ENCODE data around the gene BAZ1A.

BAZ1A gene

DNA sequence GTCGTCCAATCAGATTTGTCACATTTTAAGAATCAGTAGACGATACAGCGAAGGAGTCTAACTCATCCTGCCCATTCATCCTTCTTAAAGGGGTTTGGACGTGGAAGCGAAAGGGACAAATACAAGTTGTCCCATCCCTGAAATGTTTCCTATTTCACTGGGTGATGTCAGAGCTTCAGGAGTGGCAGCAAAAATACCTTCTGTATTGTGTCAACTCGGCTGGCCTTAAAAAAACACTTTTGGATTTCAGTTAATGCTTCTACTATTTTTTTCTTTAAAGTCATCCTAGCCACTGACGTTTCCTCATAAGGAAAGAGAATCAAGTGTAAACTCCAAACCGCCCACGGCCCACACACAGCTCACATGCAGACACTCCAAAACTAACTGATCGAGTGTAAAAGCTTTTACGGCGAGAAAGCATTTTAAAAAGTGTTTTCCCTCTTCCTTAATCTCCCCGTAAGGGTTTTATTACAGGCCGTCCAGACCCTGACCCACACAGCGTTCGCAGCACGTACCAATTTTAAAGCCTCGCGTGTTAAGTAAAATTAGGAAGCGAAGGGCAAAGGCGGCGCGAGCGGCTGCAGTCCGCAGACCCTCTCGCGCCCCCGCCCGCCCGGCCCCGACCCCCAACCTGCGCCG is 161.4 kb downstream of the BAZ1A start:
- no peak overlapping the region for H3K27ac ChIP-seq (ENCODE audit: low read length)
- H3K27me3 ChIP-seq (ENCODE audit: insufficient read depth, low read length) = peaks cover 15% of the 10 kb centered on the region
- peaks cover 18% of the 10 kb centered on the region for H3K36me3 ChIP-seq (ENCODE audit: insufficient read depth, low read depth, low read length)
- peak overlapping the region; percentile 100 for H3K4me3 ChIP-seq (ENCODE audit: low read length)
- no peaks in the 10 kb centered on the region for H3K9me3 ChIP-seq (ENCODE audit: insufficient read depth, low read depth, low read length)
- peak overlapping the region; percentile 99 for H3K9ac ChIP-seq (ENCODE audit: low read depth, low read length)
- H3K4me1 ChIP-seq (ENCODE audit: insufficient read depth, low read length) = peaks cover 5% of the 10 kb centered on the region; the same call in 1 of the 2 replicates

GRCh38 chr14:34713122-34713680 is 162.0 kb downstream of the BAZ1A start:
- Histone ChIP-seq H3K27ac (ENCODE audit: low read length) (no peak overlapping the region), H3K36me3 (ENCODE audit: insufficient read depth, low read depth, low read length) (peaks cover 18% of the 10 kb centered on the region), H3K9ac (ENCODE audit: low read depth, low read length) (peak overlapping the region; percentile 99; the same call in 1 of the 2 replicates), H3K9me3 (ENCODE audit: insufficient read depth, low read depth, low read length) (no peaks in the 10 kb centered on the region), H3K27me3 (ENCODE audit: insufficient read depth, low read length) (peaks cover 15% of the 10 kb centered on the region), H3K4me3 (ENCODE audit: low read length) (peak overlapping the region; percentile 100), H3K4me1 (ENCODE audit: insufficient read depth, low read length) (peaks cover 5% of the 10 kb centered on the region; the same call in 1 of the 2 replicates)

- peaks cover 5% of the 10 kb centered on the region; the same call in 1 of the 2 replicates for H3K4me1 ChIP-seq (ENCODE audit: insufficient read depth, low read length)
- H3K27ac ChIP-seq (ENCODE audit: low read length) = no peak overlapping the region
- H3K36me3 ChIP-seq (ENCODE audit: insufficient read depth, low read depth, low read length) = peaks cover 18% of the 10 kb centered on the region
- peaks cover 15% of the 10 kb centered on the region for H3K27me3 ChIP-seq (ENCODE audit: insufficient read depth, low read length)
- no peaks in the 10 kb centered on the region for H3K9me3 ChIP-seq (ENCODE audit: insufficient read depth, low read depth, low read length)
- H3K4me3 ChIP-seq (ENCODE audit: low read length) = no peak overlapping the region
- H3K9ac ChIP-seq (ENCODE audit: low read depth, low read length) = no peak overlapping the region
Measured at GRCh38 chr14:34711796-34712712, 163.1 kb downstream of the BAZ1A start.

- peaks cover 18% of the 10 kb centered on the region for H3K36me3 ChIP-seq (ENCODE audit: insufficient read depth, low read depth, low read length)
- no peak overlapping the region for H3K27ac ChIP-seq (ENCODE audit: low read length)
- H3K27me3 ChIP-seq (ENCODE audit: insufficient read depth, low read length) = peaks cover 14% of the 10 kb centered on the region
- peaks cover 5% of the 10 kb centered on the region; the same call in 1 of the 2 replicates for H3K4me1 ChIP-seq (ENCODE audit: insufficient read depth, low read length)
- H3K4me3 ChIP-seq (ENCODE audit: low read length) = no peak overlapping the region
- H3K9ac ChIP-seq (ENCODE audit: low read depth, low read length) = no peak overlapping the region
- H3K9me3 ChIP-seq (ENCODE audit: insufficient read depth, low read depth, low read length) = no peaks in the 10 kb centered on the region
Measured at GRCh38 chr14:34711169-34711568, 164.0 kb downstream of the BAZ1A start.

DNA sequence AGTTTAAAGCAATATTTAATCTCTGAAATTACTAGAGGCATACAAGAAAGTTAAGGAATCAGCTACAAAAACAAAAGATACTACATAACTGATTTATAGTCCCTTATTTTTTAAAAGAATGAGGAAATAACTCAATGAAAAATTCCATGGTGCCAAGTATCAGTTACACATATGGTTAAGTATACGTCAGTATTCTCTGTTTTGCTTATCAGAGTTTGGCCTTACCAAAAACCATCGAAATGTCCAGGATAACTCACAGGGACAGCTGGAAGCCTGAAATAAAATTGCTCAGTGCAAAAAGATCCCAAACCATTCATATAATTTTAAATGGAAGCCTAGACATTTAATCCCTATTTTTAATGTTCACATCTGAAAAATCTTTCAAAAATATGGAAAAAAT is 164.4 kb downstream of the BAZ1A start:
- no peak overlapping the region for H3K4me3 ChIP-seq (ENCODE audit: low read length)
- peaks cover 5% of the 10 kb centered on the region; the same call in 1 of the 2 replicates for H3K4me1 ChIP-seq (ENCODE audit: insufficient read depth, low read length)
- H3K36me3 ChIP-seq (ENCODE audit: insufficient read depth, low read depth, low read length) = peaks cover 18% of the 10 kb centered on the region
- H3K27me3 ChIP-seq (ENCODE audit: insufficient read depth, low read length) = peaks cover 10% of the 10 kb centered on the region
- no peak overlapping the region for H3K27ac ChIP-seq (ENCODE audit: low read length)
- H3K9me3 ChIP-seq (ENCODE audit: insufficient read depth, low read depth, low read length) = no peaks in the 10 kb centered on the region
- H3K9ac ChIP-seq (ENCODE audit: low read depth, low read length) = no peak overlapping the region

- H3K4me3 ChIP-seq (ENCODE audit: low read length) = no peak overlapping the region
- H3K27me3 ChIP-seq (ENCODE audit: insufficient read depth, low read length) = peaks cover 2% of the 10 kb centered on the region
- peaks cover 5% of the 10 kb centered on the region; the same call in 1 of the 2 replicates for H3K4me1 ChIP-seq (ENCODE audit: insufficient read depth, low read length)
- H3K9ac ChIP-seq (ENCODE audit: low read depth, low read length) = no peak overlapping the region
- peaks cover 18% of the 10 kb centered on the region for H3K36me3 ChIP-seq (ENCODE audit: insufficient read depth, low read depth, low read length)
- H3K9me3 ChIP-seq (ENCODE audit: insufficient read depth, low read depth, low read length) = no peaks in the 10 kb centered on the region
- no peak overlapping the region for H3K27ac ChIP-seq (ENCODE audit: low read length)
Measured at GRCh38 chr14:34710006-34710405, 165.2 kb downstream of the BAZ1A start.

DNA sequence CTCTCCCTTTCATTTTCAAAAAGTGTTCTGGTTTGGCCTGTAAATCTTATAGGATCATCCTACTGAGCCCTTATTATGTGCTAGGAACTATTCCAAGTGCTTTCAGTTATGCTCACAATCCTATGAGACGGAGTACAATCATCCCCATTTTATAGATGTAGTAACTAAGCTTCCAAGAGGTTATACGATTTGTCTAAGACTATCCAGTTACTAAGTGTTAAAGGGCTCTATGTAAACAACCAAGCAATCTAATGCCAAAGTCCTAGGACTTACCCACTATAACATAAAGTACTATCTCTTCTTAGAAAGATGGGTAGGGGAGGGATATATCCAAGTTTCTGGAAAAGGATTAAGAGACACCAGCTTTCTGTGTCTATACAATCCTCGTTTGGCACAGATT is 167.4 kb downstream of the BAZ1A start:
- no peak overlapping the region for H3K4me3 ChIP-seq (ENCODE audit: low read length)
- no peaks in the 10 kb centered on the region for H3K4me1 ChIP-seq (ENCODE audit: insufficient read depth, low read length)
- H3K27me3 ChIP-seq (ENCODE audit: insufficient read depth, low read length) = no peaks in the 10 kb centered on the region
- no peaks in the 10 kb centered on the region for H3K9me3 ChIP-seq (ENCODE audit: insufficient read depth, low read depth, low read length)
- no peak overlapping the region for H3K27ac ChIP-seq (ENCODE audit: low read length)
- H3K9ac ChIP-seq (ENCODE audit: low read depth, low read length) = no peak overlapping the region
- peaks cover 18% of the 10 kb centered on the region for H3K36me3 ChIP-seq (ENCODE audit: insufficient read depth, low read depth, low read length)
